HepG2 (cell line): ENCODE results near the gene CDX2. TPM values are rescaled to one million over a fixed set of nuclear protein-coding genes. Genes with fewer than 3 reads are reported as not detected.

Experiments used
- ATAC-seq: fragments of 200-7000 bp; cut with Tn5 transposase; 3 replicates; pipeline ENCODE4 v1.9.1; 2020; ENCODE audit warnings: mild to moderate bottlenecking, moderate library complexity
- BruUV-seq: library from RNA; stranded (reverse); fragments of 400-500 nt; replicated peaks from 2 replicates; lab custom pipeline; 2021; lab: Mats Ljungman, UMichigan
- CTCF ChIA-PET: fragments of 300-600 bp; formaldehyde crosslinking; extraction: SDS; loops from one replicate; lab custom pipeline; 2021; ENCODE audit warnings: low total read pairs, inconsistent platforms, low intra/inter-chr PET ratio; lab: Yijun Ruan, JAX
- POLR2A ChIA-PET: fragments of 350-600 bp; sonication (Branson Sonifier 250); formaldehyde crosslinking; loops from one replicate; lab custom pipeline; 2020; ENCODE audit warnings: antibody characterized with exemption, inconsistent platforms; lab: Yijun Ruan, JAX
- DNase-seq: peaks from one replicate; pipeline ENCODE4 v3.0.0-alpha.2; 2015; ENCODE audit warnings: low spot score
- FAIRE-seq: peaks from 3 replicates; lab custom pipeline; 2011; peaks lifted over from hg19 to GRCh38; lab: Jason Lieb, UNC
- H2AFZ ChIP-seq: one replicate; pipeline ENCODE4 v1.6.1; 2011; ENCODE audit warnings: low read length, inconsistent platforms
- H3K27ac ChIP-seq: fragments of 300-600 bp; 3 replicates; pipeline ENCODE4 v1.8.0; 2011; ENCODE audit warnings: mixed run types, mild to moderate bottlenecking, mixed read lengths, low read length, inconsistent platforms; ENCODE audit not compliant: insufficient read depth; ENCODE audit errors: extremely low read length
- H3K27me3 ChIP-seq, 2 experiments: fragments of 200-600 bp in 1 of 2; 2 replicates in 1 of 2; 3 replicates in 1 of 2; pipeline versions ENCODE4 v1.6.0 to v1.8.0; 2011; ENCODE audit warnings: low read length in 2 of 2, mild to moderate bottlenecking in 2 of 2, moderate library complexity in 2 of 2, inconsistent platforms in 1 of 2; ENCODE audit not compliant: insufficient read depth in 2 of 2, control insufficient read depth in 1 of 2
- H3K36me3 ChIP-seq, 2 experiments: fragments of 200-600 bp in 1 of 2; replicated peaks in 1 of 2; 2 replicates in 1 of 2; 3 replicates in 1 of 2; pipeline versions ENCODE4 v1.5.1 to v1.8.0; 2011; ENCODE audit warnings: low read length in 2 of 2, inconsistent platforms in 1 of 2; ENCODE audit not compliant: insufficient read depth in 2 of 2, control insufficient read depth in 1 of 2
- H3K4me1 ChIP-seq: 2 replicates; pipeline ENCODE4 v1.5.1; 2012; ENCODE audit warnings: low read length, inconsistent platforms; ENCODE audit not compliant: insufficient read depth
- H3K4me2 ChIP-seq: 2 replicates; pipeline ENCODE4 v1.6.0; 2011; ENCODE audit warnings: low read depth, low read length, inconsistent platforms
- H3K4me3 ChIP-seq, 3 experiments: fragments of 200-600 bp in 1 of 3; sonication (generic), shearing (Covaris generic) in 1 of 3; replicated peaks in 1 of 3; 2 replicates each; pipeline ENCODE4 v1.5.1; 2011 to 2016; ENCODE audit warnings: low read length in 3 of 3, inconsistent platforms in 2 of 3, low read depth in 2 of 3, mild to moderate bottlenecking in 2 of 3, control low read depth in 1 of 3, mixed read lengths in 1 of 3; ENCODE audit not compliant: insufficient read depth in 1 of 3
- H3K79me2 ChIP-seq: one replicate; pipeline ENCODE4 v1.6.1; 2011; ENCODE audit warnings: low read length, inconsistent platforms; ENCODE audit not compliant: insufficient read depth
- H3K9ac ChIP-seq: 2 replicates; pipeline ENCODE4 v1.6.0; 2011; ENCODE audit warnings: mild to moderate bottlenecking, low read depth, low read length, inconsistent platforms; ENCODE audit not compliant: insufficient read depth
- H3K9me3 ChIP-seq: 2 replicates; pipeline ENCODE4 v1.5.1; 2012; ENCODE audit warnings: mild to moderate bottlenecking, low read length
- H4K20me1 ChIP-seq: 2 replicates; pipeline ENCODE4 v1.6.0; 2011; ENCODE audit warnings: inconsistent platforms, mild to moderate bottlenecking, low read length, moderate library complexity; ENCODE audit not compliant: insufficient read depth
- KAT8 ChIP-seq: IDR thresholded peaks from 2 replicates; pipeline ENCODE4 v1.6.1; 2016; ENCODE audit warnings: missing genetic modification reagents, missing compliant biosample characterization
- KLF16 ChIP-seq, 2 experiments: sonication (generic) in 1 of 2; formaldehyde crosslinking in 1 of 2; IDR thresholded peaks; 2 replicates each; pipeline versions ENCODE4 v1.6.1 to v1.8.0; 2016 to 2023; ENCODE audit warnings: missing genetic modification reagents in 2 of 2, missing compliant biosample characterization in 1 of 2
- MAZ ChIP-seq, 2 experiments: sonication (generic) in 1 of 2; formaldehyde crosslinking in 1 of 2; IDR thresholded peaks; 2 replicates each; pipeline versions ENCODE4 v1.5.0 to v1.6.1; 2012 to 2020; ENCODE audit warnings: low read depth in 2 of 2, mild to moderate bottlenecking in 2 of 2, borderline replicate concordance in 1 of 2, improper control_type of control experiment in 1 of 2, low read length in 1 of 2, missing genetic modification reagents in 1 of 2, moderate library complexity in 1 of 2
- ZSCAN20 ChIP-seq: sonication (generic); formaldehyde crosslinking; IDR thresholded peaks from 2 replicates; pipeline ENCODE4 v1.4.0; 2020; ENCODE audit warnings: missing genetic modification reagents, mild to moderate bottlenecking, borderline replicate concordance
- WGBS: methylation state at CpG from one replicate; pipeline ENCODE4 v1.1.6; 2017; ENCODE audit warnings: low lambda C conversion rate; 5-methylcytosine and 5-hydroxymethylcytosine counted together
- in situ Hi-C: cut with HindIII; loops from 2 replicates; pipeline ENCODE4 v1.10.0; 2017; ENCODE audit warnings: low pct_unique_long_range_greater_than_20kb; ENCODE audit not compliant: extremely low pct_ligation_motif_present
- intact Hi-C: fragments of 100-400 bp; cut with micrococcal nuclease; formaldehyde crosslinking; loops from one replicate; pipeline ENCODE4 v1.10.0; 2022; ENCODE audit not compliant: unreplicated experiment
- polyA plus RNA-seq, 8 experiments: library from polyadenylated mRNA; depleted of rRNA in 3 of 8; stranded (reverse) in 7 of 8; unstranded in 1 of 8; fragments of >200 nt; fragmentation: Illumina TruSeq in 4 of 8; extraction: Trizol in 4 of 8; gene quantifications; 2 replicates each; pipeline versions ENCODE4 v1.2.1 to v1.2.3, GENCODE V29; 2011 to 2016; ENCODE audit warnings: low read depth in 4 of 8, missing spikeins in 1 of 8, mixed read lengths in 1 of 8; ENCODE audit not compliant: insufficient read depth in 1 of 8
- total RNA-seq, 5 experiments: library from RNA; depleted of rRNA; stranded (reverse); fragments of >200 nt; fragmentation: Illumina TruSeq; extraction: Trizol; gene quantifications; 2 replicates each; pipeline ENCODE4 v1.2.3, GENCODE V29; 2016; ENCODE audit warnings: low read depth in 1 of 5
- TF ChIP-seq, protein P1 (sequence below): sonication (generic); formaldehyde crosslinking; IDR thresholded peaks from 2 replicates; pipeline ENCODE4 v1.4.0; 2020; ENCODE audit warnings: missing genetic modification reagents, borderline replicate concordance
- TF ChIP-seq, protein P2 (sequence below): sonication (generic); formaldehyde crosslinking; IDR thresholded peaks from 2 replicates; pipeline ENCODE4 v1.5.1; 2020; ENCODE audit warnings: mild to moderate bottlenecking, missing genetic modification reagents
- TF ChIP-seq, protein P3 (sequence below): sonication (generic); formaldehyde crosslinking; IDR thresholded peaks from 2 replicates; pipeline ENCODE4 v1.8.1; 2023; ENCODE audit warnings: mild to moderate bottlenecking, moderate library complexity, missing genetic modification reagents

The CDX2 gene
- total and polyA plus RNA-seq, 2 of the 13 experiments (the other 11 are each of a cell fraction or from before 2014, with no cell fraction given) = 0.04 TPM; not detected in 1

DNA sequence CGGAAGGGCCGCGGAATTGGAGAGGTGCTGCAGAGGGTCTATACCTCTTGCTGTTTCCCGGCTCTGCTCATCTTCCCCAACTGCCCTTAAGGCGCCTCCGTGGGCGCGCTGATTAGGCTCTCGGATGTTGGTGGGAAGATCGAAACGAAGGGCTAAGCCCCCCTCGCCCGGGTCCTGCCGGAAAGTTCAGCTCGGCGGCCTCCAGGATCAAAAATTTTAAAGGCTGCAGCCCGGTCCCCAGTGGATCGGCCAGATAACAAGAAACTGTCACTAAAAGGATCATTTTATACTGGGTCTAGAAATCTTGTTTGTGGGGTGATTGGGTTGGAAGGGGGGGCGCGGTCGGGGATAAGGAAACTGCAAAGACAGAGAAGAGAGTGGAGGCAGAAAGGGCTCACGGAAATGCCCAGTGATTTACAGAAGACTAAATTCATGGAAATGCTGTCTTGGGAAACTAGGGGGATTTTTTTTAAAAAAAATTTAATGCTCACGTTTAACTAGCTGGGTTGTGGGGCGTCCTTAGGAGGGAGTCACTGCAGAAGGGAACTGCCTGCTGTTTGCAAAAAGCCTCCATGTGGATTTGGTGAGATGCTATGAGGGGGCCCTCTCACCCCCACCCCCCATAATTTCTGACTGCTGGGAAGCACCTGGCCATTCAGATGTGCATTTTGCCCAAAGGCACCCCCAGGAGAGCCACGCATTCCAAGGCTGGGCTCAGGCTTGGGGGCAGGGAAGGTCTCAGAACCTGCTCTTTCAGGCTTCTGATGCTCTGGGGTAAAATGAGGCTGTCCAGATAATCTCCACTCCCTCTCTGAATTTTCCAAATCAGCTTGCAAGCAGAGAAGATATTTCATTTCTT is 7.7 kb downstream of the CDX2 start:
- Histone ChIP-seq H4K20me1 (no peaks in the 10 kb centered on the region), H3K27me3 (peaks cover 4 to 16% of the 10 kb centered on the region in 2 experiments; a peak in 2 of 5 replicates), H2AFZ (no peak overlapping the region), H3K36me3 (no peaks in the 10 kb centered on the region), H3K79me2 (no peaks in the 10 kb centered on the region), H3K9me3 (no peaks in the 10 kb centered on the region), H3K4me3 (peak overlapping the region; percentile 55 to 77 (median 77)), H3K27ac (peak overlapping the region; percentile 98), H3K9ac (peak overlapping the region; percentile 76), H3K4me2 (peak overlapping the region; percentile 89), H3K4me1 (peaks cover 61% of the 10 kb centered on the region)
- ATAC-seq (no peak), DNase-seq (peak; percentile 20), FAIRE-seq (no peak)
- in situ Hi-C loops (loop anchor here (25.0 kb wide), 1 partner anchor 999 kb away; no protein-coding TSS in a partner anchor), intact Hi-C loops (loop anchor here (2.0 kb wide), 2 partner anchors 23 to 41 kb away; no protein-coding TSS in a partner anchor)
- BruUV-seq = TSS peak; percentile 79
- POLR2A ChIA-PET = interaction anchor here (0.9 to 2.4 kb wide), 7 partner anchors 8 to 565 kb away, joined by 3 to 9 read pairs (median 6); partner anchors contain the start of genes MTIF3 and PDX1
- CTCF ChIA-PET = interaction anchor here (1.4 kb wide), 1 partner anchor 92 kb away, joined by 4 read pairs; no protein-coding TSS in a partner anchor
- WGBS = 1% methylated on average over 24 of the region's 25 CpGs
- TF ChIP-seq, protein P1, sequence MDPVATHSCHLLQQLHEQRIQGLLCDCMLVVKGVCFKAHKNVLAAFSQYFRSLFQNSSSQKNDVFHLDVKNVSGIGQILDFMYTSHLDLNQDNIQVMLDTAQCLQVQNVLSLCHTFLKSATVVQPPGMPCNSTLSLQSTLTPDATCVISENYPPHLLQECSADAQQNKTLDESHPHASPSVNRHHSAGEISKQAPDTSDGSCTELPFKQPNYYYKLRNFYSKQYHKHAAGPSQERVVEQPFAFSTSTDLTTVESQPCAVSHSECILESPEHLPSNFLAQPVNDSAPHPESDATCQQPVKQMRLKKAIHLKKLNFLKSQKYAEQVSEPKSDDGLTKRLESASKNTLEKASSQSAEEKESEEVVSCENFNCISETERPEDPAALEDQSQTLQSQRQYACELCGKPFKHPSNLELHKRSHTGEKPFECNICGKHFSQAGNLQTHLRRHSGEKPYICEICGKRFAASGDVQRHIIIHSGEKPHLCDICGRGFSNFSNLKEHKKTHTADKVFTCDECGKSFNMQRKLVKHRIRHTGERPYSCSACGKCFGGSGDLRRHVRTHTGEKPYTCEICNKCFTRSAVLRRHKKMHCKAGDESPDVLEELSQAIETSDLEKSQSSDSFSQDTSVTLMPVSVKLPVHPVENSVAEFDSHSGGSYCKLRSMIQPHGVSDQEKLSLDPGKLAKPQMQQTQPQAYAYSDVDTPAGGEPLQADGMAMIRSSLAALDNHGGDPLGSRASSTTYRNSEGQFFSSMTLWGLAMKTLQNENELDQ (CRISPR knock-in tag) = no peak
- TF ChIP-seq, protein P2, sequence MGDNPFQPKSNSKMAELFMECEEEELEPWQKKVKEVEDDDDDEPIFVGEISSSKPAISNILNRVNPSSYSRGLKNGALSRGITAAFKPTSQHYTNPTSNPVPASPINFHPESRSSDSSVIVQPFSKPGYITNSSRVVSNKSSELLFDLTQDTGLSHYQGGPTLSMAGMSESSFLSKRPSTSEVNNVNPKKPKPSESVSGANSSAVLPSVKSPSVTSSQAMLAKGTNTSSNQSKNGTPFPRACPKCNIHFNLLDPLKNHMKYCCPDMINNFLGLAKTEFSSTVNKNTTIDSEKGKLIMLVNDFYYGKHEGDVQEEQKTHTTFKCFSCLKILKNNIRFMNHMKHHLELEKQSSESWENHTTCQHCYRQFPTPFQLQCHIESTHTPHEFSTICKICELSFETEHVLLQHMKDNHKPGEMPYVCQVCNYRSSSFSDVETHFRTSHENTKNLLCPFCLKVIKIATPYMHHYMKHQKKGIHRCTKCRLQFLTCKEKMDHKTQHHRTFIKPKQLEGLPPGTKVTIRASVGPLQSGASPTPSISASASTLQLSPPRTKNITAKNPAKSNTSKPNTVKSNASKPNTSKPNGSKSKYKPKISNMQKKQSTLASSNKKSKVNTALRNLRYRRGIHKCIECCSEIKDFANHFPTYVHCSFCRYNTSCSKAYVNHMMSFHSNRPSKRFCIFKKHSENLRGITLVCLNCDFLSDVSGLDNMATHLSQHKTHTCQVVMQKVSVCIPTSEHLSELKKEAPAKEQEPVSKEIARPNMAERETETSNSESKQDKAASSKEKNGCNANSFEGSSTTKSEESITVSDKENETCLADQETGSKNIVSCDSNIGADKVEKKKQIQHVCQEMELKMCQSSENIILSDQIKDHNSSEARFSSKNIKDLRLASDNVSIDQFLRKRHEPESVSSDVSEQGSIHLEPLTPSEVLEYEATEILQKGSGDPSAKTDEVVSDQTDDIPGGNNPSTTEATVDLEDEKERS (CRISPR knock-in tag) = no peak
- TF ChIP-seq MAZ (IDR thresholded peaks at IDR 0.05; ENCODE audit: borderline replicate concordance, low read depth, low read length) (no peak), MAZ (CRISPR knock-in tag; IDR thresholded peaks at IDR 0.05; ENCODE audit: low read depth) (no peak), ZSCAN20 (CRISPR knock-in tag) (0 out of 2 replicates have a peak, but pooled peaks have one; percentile 5), KAT8 (CRISPR knock-in tag) (no peak), KLF16 (CRISPR knock-in tag; IDR thresholded peaks at IDR 0.05) (no peak)
- TF ChIP-seq, protein P3, sequence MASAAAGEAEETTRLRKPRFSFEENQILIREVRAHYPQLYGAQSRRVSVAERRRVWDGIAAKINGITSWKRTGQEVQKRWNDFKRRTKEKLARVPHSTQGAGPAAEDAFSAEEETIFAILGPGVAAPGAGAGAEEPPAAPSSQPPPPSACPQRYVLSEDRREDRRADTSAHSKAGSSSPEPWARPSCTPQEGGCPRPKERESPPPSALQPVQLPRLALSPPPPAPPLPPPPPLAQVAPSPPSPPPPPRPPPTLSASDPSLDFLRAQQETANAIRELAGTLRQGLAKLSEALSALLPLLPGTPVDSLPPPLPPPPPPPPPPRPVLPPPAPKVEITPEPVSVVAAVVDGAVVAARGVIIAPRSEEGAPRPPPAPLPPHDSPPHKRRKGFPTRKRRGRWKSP = no peak
